Right renal pelvis (tissue), 4 donors: ENCODE data around the gene DGKG. TPM values are rescaled to one million over a fixed set of nuclear protein-coding genes. Genes with fewer than 3 reads are reported as not detected.

Experiments
- DNase-seq, 4 donors: peaks; one replicate each; pipeline ENCODE4 v3.0.0-alpha.2; 2013; ENCODE audit warnings: low read depth in 4 of 4, low spot score in 3 of 4, missing footprints in 1 of 4
- polyA plus RNA-seq, 4 donors: library from polyadenylated mRNA; unstranded; fragments of 120-200 nt; gene quantifications; one replicate each; pipeline ENCODE4 v1.2.1, GENCODE V29; 2013; ENCODE audit not compliant: insufficient read length in 4 of 4

DGKG gene
- polyA plus RNA-seq, result 1 to 10 TPM in 1 of 4 donors, under 1 TPM in 3; 0.51 to 1.1 (median 0.73) TPM

DNA sequence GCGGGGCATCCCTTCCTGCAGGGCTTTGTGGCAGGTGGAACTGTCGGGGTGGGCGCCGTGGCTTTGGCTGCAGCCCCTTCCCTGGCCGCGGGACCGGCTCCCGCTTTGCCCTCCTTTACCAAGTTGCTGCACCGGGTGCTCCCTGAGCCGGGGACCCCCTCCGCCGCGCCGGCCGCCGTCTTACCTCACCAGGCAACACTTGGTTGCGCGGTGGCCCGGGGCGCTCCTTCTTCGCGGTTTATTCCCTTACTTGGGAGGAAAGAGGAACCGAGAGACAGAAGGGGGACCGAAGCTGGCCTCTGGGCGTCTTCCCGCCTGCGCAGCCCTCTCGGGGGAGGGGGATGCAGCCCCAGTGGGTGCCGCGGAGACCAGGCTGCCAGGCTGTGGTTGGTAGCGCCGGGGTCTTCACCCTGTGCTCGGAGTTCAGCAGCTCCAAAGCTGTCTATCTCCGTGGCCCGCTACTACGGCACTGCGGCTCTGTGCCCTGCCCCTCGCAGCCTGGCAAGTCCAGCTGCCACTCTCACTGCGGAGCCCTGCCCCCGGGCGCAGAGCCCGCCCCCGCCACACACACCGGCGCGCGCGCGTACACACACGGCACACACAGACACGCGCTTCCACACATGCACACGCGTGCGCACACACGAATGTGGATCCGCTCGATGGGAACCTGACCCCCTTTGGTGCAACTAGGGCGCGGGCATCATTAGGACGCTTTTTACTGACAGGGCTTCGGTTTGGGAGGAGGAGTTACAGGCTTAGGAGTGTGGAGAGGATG lies at the start of gene DGKG:
DGKG (minus strand) TSS at position 473 of the 775 bp plus-strand sequence. CDS start 41,775 bp downstream, outside the sequence.
- no peak for DNase-seq

DNA sequence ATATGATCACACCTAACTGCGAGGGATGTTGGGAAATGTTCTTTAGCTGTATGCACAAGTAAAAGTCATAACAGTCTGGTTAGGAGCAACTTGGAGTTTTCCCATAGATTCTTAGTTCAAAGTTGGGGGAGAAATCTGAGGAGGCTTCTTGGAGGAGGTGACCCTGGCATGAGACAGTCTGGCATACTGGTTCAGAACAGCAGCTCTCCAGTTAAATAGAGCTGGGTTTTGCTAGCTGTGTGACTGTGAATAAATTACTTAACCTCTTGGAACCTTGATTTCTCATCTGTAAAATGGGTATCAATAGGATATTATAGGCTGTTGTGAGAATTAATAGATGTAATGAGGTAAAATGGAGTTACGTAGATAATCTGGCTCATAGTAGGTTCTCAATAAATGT lies 49.1 kb upstream of the DGKG start:
- DNase-seq, result no peak

DNA sequence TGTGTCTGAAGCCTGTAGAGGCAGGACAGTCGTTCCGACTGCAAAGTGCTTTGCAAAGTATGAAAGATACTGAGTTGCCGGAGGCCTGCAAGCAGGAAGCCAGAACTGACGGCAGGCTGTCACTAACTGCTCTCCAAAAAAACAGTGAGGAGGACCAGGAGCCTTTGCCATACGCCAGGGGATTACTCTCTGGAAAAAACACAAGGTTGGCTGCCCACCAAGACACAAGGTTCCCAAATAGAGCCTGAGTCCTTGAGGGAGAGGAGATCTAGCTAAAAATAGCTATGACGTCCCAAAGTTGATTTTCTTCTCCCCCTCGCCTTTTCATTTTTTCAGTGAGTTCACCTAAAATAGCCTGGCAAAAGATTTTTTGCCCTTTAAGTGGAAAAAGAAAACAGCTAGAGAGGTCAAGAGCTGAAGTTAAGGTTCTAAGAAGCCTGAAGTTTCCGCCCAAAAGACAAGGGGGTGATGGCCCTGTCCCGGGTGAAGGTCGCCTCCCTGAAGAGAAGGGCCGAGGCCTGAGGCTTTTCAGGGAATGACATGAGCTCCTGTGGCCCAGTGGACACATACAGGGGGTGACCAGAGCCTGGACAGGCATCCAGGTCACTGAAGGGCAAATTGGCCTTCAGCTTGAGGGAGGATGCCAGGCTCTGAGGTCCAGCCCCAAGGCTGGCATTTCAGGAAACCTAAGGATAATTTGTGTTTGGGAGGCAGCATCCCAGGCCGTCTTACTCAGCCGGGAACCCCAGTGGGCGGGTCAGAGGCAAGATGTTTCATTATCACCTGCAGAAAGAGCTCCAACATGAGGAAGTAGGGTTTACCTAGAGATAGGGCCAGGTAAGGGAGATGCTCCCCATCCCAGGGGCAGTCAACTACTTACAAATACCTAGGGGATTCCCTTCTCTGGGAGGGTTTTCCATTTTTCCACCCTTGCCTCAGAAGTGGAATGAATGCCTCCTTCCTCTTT lies 44.9 kb upstream of the DGKG start:
- no peak for DNase-seq

DNA sequence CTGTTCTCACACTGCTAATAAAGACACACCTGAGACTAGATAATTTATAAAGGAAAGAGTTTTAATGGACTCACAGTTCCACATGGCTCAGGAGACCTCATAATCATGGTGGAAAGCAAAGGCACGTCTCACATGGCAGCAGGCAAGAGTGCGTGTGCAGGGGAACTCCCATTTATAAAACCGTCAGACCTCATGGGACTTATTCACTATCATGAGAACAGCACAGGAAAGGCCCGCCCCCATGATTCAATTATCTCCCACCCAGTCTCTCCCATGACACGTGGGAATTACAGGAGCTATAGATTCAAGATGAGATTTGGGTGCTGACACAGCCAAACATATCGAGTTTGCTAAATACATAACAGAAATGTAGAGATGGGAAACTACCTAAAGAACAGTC lies 39.5 kb upstream of the DGKG start:
- DNase-seq, result no peak

DNA sequence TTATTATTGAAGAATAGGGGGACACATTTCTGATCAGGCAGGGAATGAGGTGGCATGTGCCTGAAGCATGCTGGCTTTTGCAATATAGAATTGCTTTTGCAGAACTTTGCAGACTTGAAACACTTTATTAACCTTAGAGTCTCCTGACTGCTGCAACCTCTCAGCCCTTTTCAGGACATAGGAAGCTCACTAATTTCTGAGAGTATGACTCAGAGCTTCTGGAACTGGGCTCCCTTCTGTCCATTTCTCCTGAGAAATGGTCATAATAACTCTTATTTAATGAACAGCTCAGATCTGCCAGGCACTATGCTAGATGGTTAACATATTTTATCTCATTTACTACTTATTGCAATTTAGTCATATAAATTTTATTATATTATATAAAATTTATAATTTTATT lies 38.6 kb upstream of the DGKG start:
- DNase-seq, result no peak

DNA sequence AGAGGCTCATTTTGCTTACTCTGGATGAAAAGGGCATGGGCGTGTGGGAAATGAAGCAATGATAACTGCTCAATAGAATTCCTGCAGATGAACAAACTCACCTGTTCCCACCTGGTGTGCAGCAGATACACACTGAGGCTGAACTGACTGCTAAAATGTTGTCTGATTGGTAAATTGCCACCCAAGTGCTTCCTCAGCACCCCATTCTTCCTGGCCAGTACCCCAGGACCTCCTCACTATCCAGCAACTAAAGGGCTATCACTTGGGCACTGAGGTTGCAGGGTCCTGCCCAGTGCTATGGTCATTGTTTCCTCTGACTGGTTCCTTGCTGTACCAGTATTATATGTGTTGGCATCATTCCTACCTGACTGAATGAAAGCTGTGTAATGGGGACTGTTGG lies 38.0 kb upstream of the DGKG start:
- DNase-seq, result no peak

DNA sequence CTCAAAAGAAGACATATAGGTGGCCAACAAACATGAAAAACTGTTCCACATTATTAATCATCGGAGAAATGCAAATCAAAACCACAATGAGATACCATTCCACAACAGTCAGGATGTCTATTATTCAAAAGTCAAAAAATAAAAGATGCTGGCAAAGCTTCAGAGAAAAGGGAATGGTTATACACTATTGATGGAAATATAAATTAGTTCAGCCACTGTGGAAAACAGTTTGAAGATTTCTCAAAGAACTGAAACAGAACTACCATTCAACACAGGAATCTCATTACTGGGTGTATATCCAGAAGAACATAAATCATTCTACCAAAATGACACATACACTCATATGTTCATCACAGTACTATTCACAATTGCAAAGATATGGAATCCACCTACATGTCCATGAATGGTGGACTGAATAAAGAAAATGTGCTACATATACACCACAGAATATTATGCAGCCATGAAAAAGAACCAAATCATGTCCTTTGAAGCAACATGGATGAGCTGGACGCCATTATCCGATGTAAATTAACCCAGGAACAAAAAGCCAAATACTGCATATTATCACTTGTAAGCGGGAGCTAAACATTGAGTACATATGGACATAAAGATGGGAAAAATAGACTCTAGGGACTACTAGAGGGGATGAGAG lies 32.7 kb upstream of the DGKG start:
- no peak for DNase-seq

DNA sequence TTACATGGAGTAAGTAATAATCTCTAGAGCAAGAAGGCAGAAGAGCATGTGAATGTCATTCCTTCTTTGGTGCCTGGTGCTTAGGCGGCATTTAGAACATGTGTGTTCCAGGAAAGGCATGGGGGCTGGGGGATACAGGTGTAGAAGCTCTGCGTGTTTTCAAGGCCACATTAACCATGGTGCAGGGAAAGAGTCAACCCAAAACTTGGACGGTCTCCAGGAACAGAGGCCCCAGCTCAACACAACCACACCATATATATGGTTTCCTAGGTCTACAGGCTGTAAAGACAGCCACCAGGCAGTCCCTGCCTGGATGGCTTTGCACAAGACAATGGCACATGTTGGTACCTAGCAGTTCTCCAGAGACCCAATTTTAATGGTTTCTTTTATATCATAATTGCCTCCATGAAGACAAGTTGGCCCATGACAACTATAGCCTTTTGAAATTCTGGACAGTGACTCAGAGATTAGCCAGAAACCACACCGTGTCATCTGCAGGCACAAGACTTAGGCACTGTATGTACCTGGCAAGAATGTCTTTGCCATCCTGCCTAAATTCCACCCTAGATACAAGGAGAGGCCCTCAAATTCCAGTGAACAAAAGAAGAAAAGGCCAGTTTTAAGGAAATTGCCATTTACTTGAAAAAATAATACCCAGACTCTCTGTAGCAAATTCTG lies 25.0 kb upstream of the DGKG start:
- DNase-seq, result no peak

DNA sequence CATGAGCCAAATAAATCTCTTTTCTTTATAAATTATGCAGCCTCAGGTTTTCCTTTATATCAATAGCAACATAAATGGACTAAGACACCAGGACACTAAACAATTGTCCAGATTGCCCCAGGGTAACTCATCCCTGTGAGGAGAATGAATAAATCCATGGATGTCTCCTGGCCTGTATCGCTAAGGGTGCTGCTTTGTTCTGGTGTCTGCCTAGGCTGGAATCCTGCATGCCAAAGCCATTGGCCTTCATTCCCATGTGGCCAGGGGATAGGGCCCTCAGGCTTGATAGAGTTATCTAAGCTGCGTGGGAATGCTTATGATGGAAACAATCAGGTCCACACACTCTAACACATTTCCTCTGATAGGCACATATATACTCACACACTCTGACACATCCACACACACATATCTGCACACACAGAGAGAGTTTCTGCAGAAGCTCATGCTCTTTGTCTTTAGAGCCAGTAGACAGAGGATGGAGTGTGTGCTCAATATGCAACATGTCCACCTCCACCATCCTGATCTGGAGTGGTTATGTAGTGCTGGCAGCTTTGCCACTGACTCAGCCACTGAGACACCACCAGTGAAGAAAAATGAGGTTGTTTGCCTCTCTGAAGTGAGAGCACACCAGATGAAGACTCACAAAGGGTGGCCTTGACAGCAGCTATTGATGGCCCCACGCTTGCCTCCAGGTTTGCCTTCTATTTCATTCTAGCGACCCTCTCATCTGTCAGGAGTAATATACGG lies 24.0 kb upstream of the DGKG start:
- no peak for DNase-seq

DNA sequence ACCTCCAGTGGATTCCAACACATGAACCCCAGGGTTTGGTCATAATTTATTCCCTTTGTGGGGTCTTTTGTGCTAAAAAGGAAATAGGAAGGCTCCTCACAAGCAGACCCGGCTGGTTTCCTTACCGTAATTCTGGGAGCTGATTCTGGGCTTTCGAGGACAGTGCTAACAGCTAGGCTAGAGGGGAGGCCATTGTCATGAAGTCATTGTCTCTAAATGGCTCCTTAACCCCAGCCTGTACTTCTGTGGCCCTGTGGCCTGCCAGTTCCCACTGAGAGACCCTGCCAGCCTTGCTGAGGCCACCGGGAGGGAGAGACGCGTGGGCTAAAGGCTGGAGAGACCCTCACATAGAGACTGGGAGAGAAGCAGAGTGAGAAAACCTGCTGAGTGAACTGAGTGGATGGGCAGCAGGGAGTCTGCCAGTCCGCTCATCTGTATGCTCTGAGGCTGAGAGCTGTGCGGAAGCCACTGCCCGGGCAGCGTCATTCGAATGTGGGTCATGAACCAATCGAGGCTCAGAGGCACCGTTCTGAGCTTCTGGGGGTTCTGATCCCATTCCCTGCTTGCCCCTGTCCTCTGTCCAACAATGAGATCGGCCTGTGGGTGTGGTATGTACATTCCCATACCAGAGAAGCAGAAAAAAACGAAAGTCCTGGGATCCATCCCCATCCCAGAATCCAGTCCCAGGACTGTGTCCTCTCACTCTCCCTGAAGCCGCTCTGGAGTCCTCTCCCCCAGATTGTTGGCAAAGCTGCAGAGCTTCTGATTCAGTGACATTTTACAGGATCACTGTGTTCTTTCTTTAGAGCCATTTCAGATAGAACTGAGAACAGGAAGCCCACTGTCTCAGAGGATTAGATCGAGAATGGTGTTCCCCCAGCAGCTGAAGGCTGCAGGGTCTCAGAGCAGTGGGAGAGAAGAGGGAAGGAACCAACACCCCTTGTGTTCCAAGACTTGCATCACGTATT lies 21.3 kb upstream of the DGKG start:
- no peak for DNase-seq

DNA sequence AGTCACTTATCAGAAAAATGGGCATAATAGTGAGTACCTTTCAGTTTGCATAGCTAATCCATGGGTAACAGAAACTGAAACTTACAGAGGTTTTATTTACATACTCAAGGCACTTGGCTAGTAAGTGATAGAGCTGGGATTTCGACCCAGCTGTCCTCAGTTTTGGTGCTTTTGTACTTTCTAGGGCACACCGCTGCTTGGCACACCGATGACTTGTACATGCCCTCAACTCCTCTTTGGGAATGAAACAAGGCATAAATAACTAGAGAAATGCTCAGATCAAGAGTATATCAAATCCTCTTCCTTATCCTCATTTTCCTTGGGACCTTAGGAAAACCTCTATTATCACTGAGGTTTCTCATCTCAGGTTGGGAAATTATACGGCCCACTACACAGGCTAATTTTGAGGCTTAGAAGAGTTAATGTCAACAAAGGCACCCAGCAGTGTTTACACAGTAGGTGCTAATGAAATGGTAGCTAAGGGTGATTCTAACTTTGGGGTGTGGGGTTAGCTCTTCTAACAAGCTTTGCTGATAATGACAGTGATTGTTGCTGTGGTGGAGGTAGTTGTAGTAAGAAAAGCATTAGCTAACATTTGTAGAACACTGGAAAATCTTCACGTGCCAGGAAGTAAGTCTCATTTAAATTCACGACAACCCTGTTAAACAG lies 20.3 kb upstream of the DGKG start:
- no peak for DNase-seq

DNA sequence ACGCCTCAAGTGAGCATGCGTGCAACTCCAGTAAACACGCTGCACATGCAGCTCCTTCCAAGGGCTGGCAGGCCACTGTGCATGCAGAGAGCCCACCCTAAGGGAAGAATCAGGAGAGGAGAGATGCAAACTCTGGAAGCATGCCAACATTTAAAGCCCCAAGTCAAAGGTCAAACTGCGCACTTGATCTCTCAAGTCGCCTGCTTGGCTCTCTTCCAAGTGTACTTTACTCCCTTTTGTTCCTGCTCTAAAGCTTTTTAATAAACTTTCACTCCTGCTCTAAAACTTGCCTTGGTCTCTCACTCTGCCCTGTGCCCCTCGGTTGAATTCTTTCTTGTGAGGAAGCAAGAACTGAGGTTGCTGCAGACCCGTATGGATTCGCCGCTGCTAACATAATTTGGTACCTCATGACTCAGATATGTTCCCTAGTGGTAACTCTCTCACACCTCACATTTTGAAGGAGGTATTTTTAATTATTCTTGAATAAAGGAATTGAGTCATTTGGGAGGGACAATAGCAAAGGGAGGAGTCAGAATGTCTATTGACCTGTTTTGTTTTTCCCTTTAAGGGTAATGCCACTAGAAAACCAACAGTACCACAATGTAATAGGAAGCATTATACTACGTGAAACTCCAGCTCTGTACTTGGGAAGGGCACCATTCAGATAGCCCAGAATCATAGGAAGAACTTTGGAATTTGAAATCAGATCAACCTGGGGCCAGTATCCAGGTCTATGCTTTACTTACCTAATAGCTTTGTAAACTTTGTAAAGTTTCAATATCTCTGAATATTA lies 19.6 kb upstream of the DGKG start:
- DNase-seq, result peak in 1 of 4 donors; percentile 38

DNA sequence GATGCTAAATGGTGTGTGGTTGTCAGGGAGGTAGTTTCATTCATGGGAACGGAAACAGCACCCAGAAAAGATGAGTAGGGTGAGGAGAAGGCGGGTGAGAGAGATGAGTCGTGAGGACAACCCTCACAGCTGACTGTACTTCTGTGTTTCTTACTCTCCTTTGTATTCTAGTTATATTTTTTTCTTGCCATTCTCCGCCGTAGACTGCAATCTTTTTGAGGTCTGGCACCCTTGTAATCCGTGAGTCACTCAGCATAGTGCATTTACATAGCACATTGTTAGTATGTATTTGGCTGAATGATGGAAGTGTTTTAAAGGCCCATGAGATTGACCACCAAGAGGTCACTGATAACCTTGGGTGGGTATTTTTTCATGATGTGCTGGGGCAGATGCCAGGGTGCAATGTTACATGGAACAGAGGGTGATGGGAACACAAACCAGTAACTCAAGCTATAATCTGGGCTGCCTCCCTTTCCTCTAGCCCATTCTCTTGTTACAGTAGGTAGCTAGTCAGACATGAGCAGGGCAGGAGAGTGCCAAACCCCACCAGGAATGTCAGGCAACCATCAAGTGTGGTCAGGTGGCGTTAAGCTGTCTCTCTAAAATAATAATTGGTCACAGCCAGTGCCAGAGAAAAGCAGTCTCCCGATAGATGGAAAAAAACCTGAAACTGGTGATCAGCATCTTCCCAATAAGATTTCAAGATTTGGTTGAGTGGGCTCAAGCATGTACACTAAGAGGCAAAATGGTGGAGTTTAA lies 18.8 kb upstream of the DGKG start:
- DNase-seq, result no peak

DNA sequence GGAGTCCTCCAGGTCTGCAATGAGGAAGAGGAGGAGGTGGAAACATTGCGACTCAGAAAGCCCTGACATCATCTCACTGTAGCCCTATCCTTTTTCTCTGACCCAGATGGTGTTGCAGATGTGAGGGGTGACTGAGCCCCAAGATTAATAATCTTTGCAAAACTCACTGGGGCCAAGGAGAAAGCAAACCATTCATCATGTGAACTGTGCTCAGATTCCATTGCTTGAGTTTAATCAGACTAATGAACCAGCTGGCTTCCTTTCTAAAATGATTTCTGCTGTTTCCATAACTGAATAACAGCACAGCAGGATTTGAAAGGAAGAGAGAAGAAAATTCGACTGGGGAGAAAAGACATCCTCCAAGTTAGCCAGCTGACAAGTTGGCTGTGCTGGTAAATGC lies 13.4 kb upstream of the DGKG start:
- no peak for DNase-seq

DNA sequence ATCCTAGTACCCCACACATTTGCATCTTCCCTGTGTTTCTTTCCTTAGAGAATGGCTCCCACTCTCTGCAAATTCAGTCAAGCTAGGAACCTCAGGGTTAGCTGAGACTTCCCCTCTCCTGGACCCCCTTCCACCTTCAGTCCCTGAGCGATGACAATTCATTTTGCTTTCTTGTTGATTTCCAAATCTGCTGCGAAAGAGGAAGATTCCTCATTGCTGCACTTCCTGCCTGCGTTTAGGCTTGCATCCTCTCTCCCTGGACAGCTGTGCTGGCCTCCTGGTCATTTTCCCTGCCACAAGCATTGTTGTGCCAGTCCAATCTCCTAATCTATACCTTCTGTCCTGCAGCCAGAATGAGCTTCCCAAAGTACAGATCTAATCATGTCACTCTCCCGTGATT lies 12.3 kb upstream of the DGKG start:
- DNase-seq, result no peak

DNA sequence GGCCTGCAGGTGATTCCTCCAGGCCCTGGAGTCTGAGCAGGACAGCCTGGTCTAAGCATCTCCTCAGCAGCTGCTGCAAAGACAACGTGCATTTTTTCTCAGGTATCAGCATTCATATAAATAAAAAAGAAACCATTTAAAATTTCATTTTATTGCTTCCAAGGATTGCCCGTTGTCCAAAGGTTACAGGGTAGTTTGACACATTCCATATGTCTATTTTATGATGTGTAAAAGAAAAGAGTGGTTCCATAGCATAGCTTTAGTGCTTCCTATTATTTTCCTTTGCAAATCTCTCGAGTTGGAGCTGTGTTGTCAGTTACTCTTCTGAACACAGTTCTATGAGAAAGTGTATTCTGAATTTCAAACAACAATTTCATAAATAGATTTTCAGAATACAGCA lies 7.2 kb upstream of the DGKG start:
- DNase-seq, result no peak

DNA sequence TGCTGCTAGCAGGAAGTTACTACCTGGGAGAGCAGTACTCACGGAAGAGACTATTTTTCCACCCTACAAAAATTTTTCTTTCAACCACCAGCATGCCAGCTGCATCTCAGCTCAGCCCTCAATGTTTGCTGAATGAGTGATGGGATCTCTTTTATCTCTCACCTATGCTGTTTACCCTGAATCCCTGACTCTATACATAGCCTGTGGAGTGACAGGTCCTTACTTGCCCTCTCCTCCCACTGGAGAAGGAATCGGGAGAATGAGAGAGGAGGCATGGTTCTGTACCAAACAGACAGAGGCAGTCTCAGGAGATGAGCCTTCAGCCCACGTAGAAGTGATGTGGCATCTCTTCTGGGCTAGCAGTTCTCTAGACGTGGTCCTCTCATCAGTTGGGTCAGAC lies 6.7 kb upstream of the DGKG start:
- no peak for DNase-seq
